Activated B cell treated with CpG ODN at 0.5 μM for 24 hours (primary cell): ENCODE data around the gene MAT2A. TPM values are rescaled to one million over a fixed set of nuclear protein-coding genes. Genes with fewer than 3 reads are reported as not detected.

Experiments used
- ATAC-seq: fragments of 200-7000 bp; cut with Tn5 transposase; one replicate; pipeline ENCODE4 v1.10.0; 2021; ENCODE audit warnings: low read depth, mild to moderate bottlenecking, moderate library complexity
- CTCF ChIA-PET: fragments of 350-600 bp; sonication (Branson Sonifier 250); formaldehyde crosslinking; loops from one replicate; lab custom pipeline; 2021; ENCODE audit warnings: antibody characterized with exemption; lab: Charles Lee
- POLR2A ChIA-PET: fragments of 350-600 bp; sonication (Branson Sonifier 250); formaldehyde crosslinking; loops from one replicate; lab custom pipeline; 2021; ENCODE audit warnings: antibody characterized with exemption; lab: Charles Lee
- DNase-seq: peaks from one replicate; pipeline ENCODE4 v3.0.0; 2022
- H3K27ac Mint-ChIP-seq: one replicate; pipeline ENCODE4 v1.8.0; 2020; ENCODE audit warnings: mixed read lengths
- H3K27me3 Mint-ChIP-seq: one replicate; pipeline ENCODE4 v1.8.0; 2021; ENCODE audit warnings: mixed read lengths
- H3K36me3 Mint-ChIP-seq: one replicate; pipeline ENCODE4 v1.8.0; 2021; ENCODE audit warnings: low read depth, mixed read lengths
- H3K4me1 Mint-ChIP-seq: one replicate; pipeline ENCODE4 v1.8.0; 2021; ENCODE audit warnings: mixed read lengths
- H3K4me3 Mint-ChIP-seq: one replicate; pipeline ENCODE4 v1.8.0; 2020; ENCODE audit warnings: mild to moderate bottlenecking, mixed read lengths
- H3K9me3 Mint-ChIP-seq: one replicate; pipeline ENCODE4 v1.8.0; 2020; ENCODE audit warnings: mixed read lengths
- CTCF ChIP-seq: fragments of 200-600 bp; IDR thresholded peaks from one replicate; pipeline ENCODE4 v1.8.0; 2022; ENCODE audit warnings: antibody characterized with exemption, mild to moderate bottlenecking
- intact Hi-C: fragments of 100-400 bp; cut with micrococcal nuclease; formaldehyde crosslinking; loops from one replicate; pipeline ENCODE4 v1.15.1; 2024
- total RNA-seq: library from RNA; stranded (reverse); gene quantifications from 2 replicates; pipeline ENCODE4 v1.2.3, GENCODE V29; 2022

The MAT2A gene
- total RNA-seq, 1 donor from 2014 or later = 265 TPM

- no peak for TF ChIP-seq CTCF
- no peak for ATAC-seq
- POLR2A ChIA-PET = no interaction called here
- DNase-seq = no peak
- CTCF ChIA-PET = no interaction called here
- Mint-ChIP-seq H3K27ac (no peak overlapping the region), H3K9me3 (no peaks in the 10 kb centered on the region), H3K4me3 (no peak overlapping the region), H3K27me3 (peaks cover 4% of the 10 kb centered on the region), H3K4me1 (no peaks in the 10 kb centered on the region), H3K36me3 (no peaks in the 10 kb centered on the region)
- intact Hi-C loops = loop anchor here (5.0 kb wide), 1 partner anchor 42 kb away; no protein-coding TSS in a partner anchor
These were observed 24.6 kb upstream of the MAT2A start for GRCh38 chr2:85514323-85514722.

- H3K27ac Mint-ChIP-seq = no peak overlapping the region
- no peak for TF ChIP-seq CTCF
- no peaks in the 10 kb centered on the region for H3K4me1 Mint-ChIP-seq
- ChIA-PET POLR2A (interaction anchor here (0.6 to 1.2 kb wide), 2 partner anchors 21 to 22 kb away, joined by 3 to 5 read pairs; partner anchors contain the start of gene MAT2A), CTCF (no interaction called here)
- ATAC-seq = no peak
- no peak overlapping the region for H3K4me3 Mint-ChIP-seq
- intact Hi-C loops = no loop called here
- DNase-seq = no peak
- H3K36me3 Mint-ChIP-seq = no peaks in the 10 kb centered on the region
- H3K9me3 Mint-ChIP-seq = no peaks in the 10 kb centered on the region
- peaks cover 4% of the 10 kb centered on the region for H3K27me3 Mint-ChIP-seq
These were observed 22.1 kb upstream of the MAT2A start for GRCh38 chr2:85516653-85517389.

- no peak for DNase-seq
- ChIA-PET POLR2A (interaction anchor here (0.6 kb wide), 1 partner anchor 105 kb away, joined by 10 read pairs; no protein-coding TSS in a partner anchor), CTCF (no interaction called here)
- no peak for TF ChIP-seq CTCF
- Mint-ChIP-seq H3K27ac (no peak overlapping the region), H3K27me3 (peaks cover 6% of the 10 kb centered on the region), H3K4me3 (no peak overlapping the region), H3K9me3 (no peaks in the 10 kb centered on the region), H3K4me1 (peaks cover 6% of the 10 kb centered on the region), H3K36me3 (no peaks in the 10 kb centered on the region)
- intact Hi-C loops = no loop called here
- no peak for ATAC-seq
These were observed 16.8 kb upstream of the MAT2A start for GRCh38 chr2:85522090-85522647.

GRCh38 chr2:85523062-85523902 is 15.7 kb upstream of the MAT2A start:
- Mint-ChIP-seq H3K4me3 (no peak overlapping the region), H3K27ac (no peak overlapping the region), H3K27me3 (peaks cover 12% of the 10 kb centered on the region), H3K36me3 (no peaks in the 10 kb centered on the region), H3K4me1 (peaks cover 6% of the 10 kb centered on the region), H3K9me3 (no peaks in the 10 kb centered on the region)
- no peak for ATAC-seq
- no peak for TF ChIP-seq CTCF
- no peak for DNase-seq
- ChIA-PET POLR2A (no interaction called here), CTCF (no interaction called here)
- intact Hi-C loops = no loop called here

GRCh38 chr2:85523903-85524335 is 15.0 kb upstream of the MAT2A start:
- DNase-seq = no peak
- POLR2A ChIA-PET = interaction anchor here (1.2 kb wide), 1 partner anchor 15 kb away, joined by 3 read pairs; the partner anchor contains the start of gene MAT2A
- peaks cover 12% of the 10 kb centered on the region for H3K27me3 Mint-ChIP-seq
- no peak overlapping the region for H3K27ac Mint-ChIP-seq
- peaks cover 6% of the 10 kb centered on the region for H3K4me1 Mint-ChIP-seq
- no peak overlapping the region for H3K4me3 Mint-ChIP-seq
- H3K36me3 Mint-ChIP-seq = no peaks in the 10 kb centered on the region
- H3K9me3 Mint-ChIP-seq = no peaks in the 10 kb centered on the region
- CTCF ChIA-PET = no interaction called here
- ATAC-seq = no peak
- TF ChIP-seq CTCF = no peak
- intact Hi-C loops = no loop called here
